Endothelial cell of umbilical vein (primary cell): ENCODE results near the gene PRCC. TPM values are rescaled to one million over a fixed set of nuclear protein-coding genes. Genes with fewer than 3 reads are reported as not detected.
"Not testable (repeated sequence)": the region's sequence is repeated elsewhere in the genome, so short reads cannot be mapped to it uniquely, and the experiment has no call there.

Experiments used
- BruUV-seq: library from RNA; stranded (reverse); fragments of 400-500 nt; replicated peaks from 2 replicates; lab custom pipeline; 2021; lab: Mats Ljungman, UMichigan
- CTCF ChIA-PET: fragments of 300-600, 350-600 bp; sonication (Branson Sonifier 250); formaldehyde crosslinking; loops from one replicate; lab custom pipeline; 2021; ENCODE audit warnings: antibody characterized with exemption, inconsistent platforms; lab: Charles Lee
- POLR2A ChIA-PET: fragments of 300-600, 350-600 bp; sonication (Branson Sonifier 250); formaldehyde crosslinking; loops from one replicate; lab custom pipeline; 2021; ENCODE audit warnings: antibody characterized with exemption, inconsistent platforms; lab: Charles Lee
- DNase-seq: peaks from one replicate; pipeline ENCODE4 v3.0.0-alpha.2; 2011; ENCODE audit warnings: low read depth, low spot score
- FAIRE-seq: peaks from 2 replicates; lab custom pipeline; 2011; peaks lifted over from hg19 to GRCh38; lab: Jason Lieb, UNC
- H2AFZ ChIP-seq: 2 replicates; pipeline ENCODE4 v1.6.0; 2012; ENCODE audit warnings: low read depth, low read length, control low read depth, inconsistent platforms
- H3K27ac ChIP-seq: 2 replicates; pipeline ENCODE4 v1.5.1; 2011; ENCODE audit warnings: low read depth, mild to moderate bottlenecking, control low read depth, low read length, moderate library complexity; ENCODE audit not compliant: insufficient read depth
- H3K27me3 ChIP-seq, 2 experiments: 2 replicates each; pipeline versions ENCODE4 v1.6.0 to v1.6.1; 2011; ENCODE audit warnings: low read length in 2 of 2, mixed read lengths in 1 of 2; ENCODE audit not compliant: control insufficient read depth in 2 of 2, insufficient read depth in 2 of 2
- H3K36me3 ChIP-seq, 2 experiments: 2 replicates in 1 of 2; 3 replicates in 1 of 2; pipeline ENCODE4 v1.5.1; 2011; ENCODE audit warnings: low read length in 2 of 2, mild to moderate bottlenecking in 1 of 2, moderate library complexity in 1 of 2; ENCODE audit not compliant: control insufficient read depth in 2 of 2, insufficient read depth in 2 of 2; ENCODE audit errors: extremely low read depth in 1 of 2
- H3K4me1 ChIP-seq: 3 replicates; pipeline ENCODE4 v1.5.1; 2011; ENCODE audit warnings: mild to moderate bottlenecking, low read length; ENCODE audit not compliant: control insufficient read depth, insufficient read depth; ENCODE audit errors: extremely low read depth
- H3K4me2 ChIP-seq: 2 replicates; pipeline ENCODE4 v1.6.1; 2011; ENCODE audit warnings: low read length, control low read depth, mixed read lengths; ENCODE audit not compliant: insufficient read depth
- H3K4me3 ChIP-seq, 3 experiments: fragments of 200-600 bp in 1 of 3; sonication (generic), shearing (Covaris generic) in 1 of 3; replicated peaks in 1 of 3; 2 replicates each; pipeline ENCODE4 v1.5.1; 2011 to 2016; ENCODE audit warnings: control low read depth in 3 of 3, low read length in 3 of 3, mild to moderate bottlenecking in 2 of 3, inconsistent platforms in 1 of 3, low read depth in 1 of 3, moderate library complexity in 1 of 3; ENCODE audit not compliant: insufficient read depth in 1 of 3
- H3K79me2 ChIP-seq: 2 replicates; pipeline ENCODE4 v1.6.0; 2012; ENCODE audit warnings: low read length, inconsistent platforms; ENCODE audit not compliant: control insufficient read depth, insufficient read depth
- H3K9ac ChIP-seq: replicated peaks from 2 replicates; pipeline ENCODE3; 2011; ENCODE audit warnings: low read length, control low read depth; ENCODE audit not compliant: insufficient read depth; ENCODE audit errors: extremely low read depth
- H3K9me1 ChIP-seq: replicated peaks from 3 replicates; pipeline ENCODE4 v1.6.0; 2011; ENCODE audit warnings: mild to moderate bottlenecking, low read length; ENCODE audit not compliant: control insufficient read depth, insufficient read depth; ENCODE audit errors: extremely low read depth
- H3K9me3 ChIP-seq: replicated peaks from 2 replicates; pipeline ENCODE4 v1.5.1; 2012; ENCODE audit warnings: low read length, inconsistent platforms; ENCODE audit not compliant: control insufficient read depth, insufficient read depth
- H4K20me1 ChIP-seq: replicated peaks from 2 replicates; pipeline ENCODE3; 2011; ENCODE audit warnings: mild to moderate bottlenecking, low read length; ENCODE audit not compliant: control insufficient read depth, insufficient read depth; ENCODE audit errors: extremely low read depth
- CTCF ChIP-seq, 2 donors: IDR thresholded peaks; 1 replicate in 1 of 2; 2 replicates in 1 of 2; pipeline ENCODE4 v1.5.1; 2011; ENCODE audit warnings: low read length in 2 of 2, mild to moderate bottlenecking in 2 of 2, moderate library complexity in 2 of 2, control low read depth in 1 of 2, inconsistent platforms in 1 of 2, low read depth in 1 of 2; ENCODE audit not compliant: insufficient read depth in 1 of 2; ENCODE audit errors: extremely low read depth in 1 of 2
- EZH2 ChIP-seq: IDR thresholded peaks from 2 replicates; pipeline ENCODE4 v1.6.1; 2012; ENCODE audit warnings: borderline replicate concordance, low read depth, mild to moderate bottlenecking, moderate library complexity, low read length, inconsistent platforms; ENCODE audit not compliant: severe bottlenecking
- FOS ChIP-seq: IDR thresholded peaks from 2 replicates; pipeline ENCODE4 v1.6.1; 2011; ENCODE audit warnings: mild to moderate bottlenecking, low read length, moderate library complexity, borderline replicate concordance; ENCODE audit not compliant: insufficient read depth
- JUN ChIP-seq: IDR thresholded peaks from 2 replicates; pipeline ENCODE4 v1.6.1; 2011; ENCODE audit warnings: borderline replicate concordance, low read depth; ENCODE audit not compliant: insufficient read length, insufficient read depth
- MYC ChIP-seq: IDR thresholded peaks from one replicate; pipeline ENCODE4 v1.6.1; 2011; ENCODE audit warnings: mild to moderate bottlenecking, low read depth, low read length
- POLR2A ChIP-seq: IDR thresholded peaks from 2 replicates; pipeline ENCODE4 v1.6.1; 2012; ENCODE audit warnings: low read depth, mild to moderate bottlenecking, control low read depth, low read length
- POLR2AphosphoS5 ChIP-seq: IDR thresholded peaks from 2 replicates; pipeline ENCODE4 v1.6.1; 2012; ENCODE audit warnings: low read depth, mild to moderate bottlenecking, control low read depth, low read length, moderate library complexity; ENCODE audit not compliant: insufficient read depth
- dilution Hi-C: fragments of 300-500 bp; cut with MboI; formaldehyde crosslinking; loops from one replicate; pipeline ENCODE4 v1.15.0; 2019; ENCODE audit warnings: low sequenced_read_pairs; ENCODE audit not compliant: extremely low pct_ligation_motif_present
- intact Hi-C: fragments of 100-400 bp; cut with micrococcal nuclease; formaldehyde crosslinking; loops from one replicate; pipeline ENCODE4 v1.10.0; 2022
- polyA plus RNA-seq, 4 experiments: library from polyadenylated mRNA; depleted of rRNA in 3 of 4; stranded (reverse) in 3 of 4; unstranded in 1 of 4; fragments of >200 nt; gene quantifications; 2 replicates each; pipeline versions ENCODE4 v1.2.1 to v1.2.3, GENCODE V29; 2011 to 2012; ENCODE audit warnings: missing spikeins in 1 of 4
- total RNA-seq: library from RNA; stranded (reverse); gene quantifications from 2 replicates; pipeline ENCODE4 v1.2.3, GENCODE V29; 2021
- TF ChIP-seq, protein P1 (sequence below): IDR thresholded peaks from 2 replicates; pipeline ENCODE4 v1.6.1; 2011; ENCODE audit not compliant: insufficient read depth, insufficient read length

The PRCC gene
- total and polyA plus RNA-seq, 2 donors (not counting 3 experiments of a cell fraction or from before 2014, with no cell fraction given) = 71.5 to 77.4 TPM

DNA sequence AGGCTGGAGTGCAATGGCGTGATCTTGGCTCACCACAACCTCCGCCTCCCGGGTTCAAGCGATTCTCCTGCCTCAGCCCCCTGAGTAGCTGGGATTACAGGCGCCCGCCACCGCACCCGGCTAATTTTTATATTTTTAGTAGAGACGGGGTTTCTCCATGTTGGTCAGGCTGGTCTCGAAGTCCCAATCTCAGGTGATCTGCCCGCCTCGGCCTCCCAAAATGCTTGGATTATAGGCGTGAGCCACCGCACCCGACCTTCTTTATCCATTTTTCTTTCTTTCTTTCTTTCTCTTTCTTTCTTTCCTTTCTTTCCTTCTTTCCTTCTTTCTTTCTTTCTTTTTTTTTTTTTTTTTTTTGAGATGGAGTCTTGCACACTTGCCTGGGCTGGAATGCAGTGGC is 2.2 kb upstream of the PRCC start:
- H3K27ac ChIP-seq, H3K9me3 ChIP-seq, H3K9ac ChIP-seq, H3K4me3 ChIP-seq, H3K4me2 ChIP-seq, H3K36me3 ChIP-seq, FAIRE-seq, POLR2A ChIA-PET, intact Hi-C loops, H4K20me1 ChIP-seq, dilution Hi-C loops, H2AFZ ChIP-seq, H3K9me1 ChIP-seq, H3K27me3 ChIP-seq, DNase-seq, BruUV-seq: not testable (repeated sequence)
- CTCF ChIA-PET = interaction anchor here (1.2 to 2.1 kb wide), 2 partner anchors 39 to 75 kb away, joined by 3 to 5 read pairs; no protein-coding TSS in a partner anchor
- Histone ChIP-seq H3K4me1 (peaks cover 18% of the 10 kb centered on the region), H3K79me2 (peaks cover 25% of the 10 kb centered on the region)

DNA sequence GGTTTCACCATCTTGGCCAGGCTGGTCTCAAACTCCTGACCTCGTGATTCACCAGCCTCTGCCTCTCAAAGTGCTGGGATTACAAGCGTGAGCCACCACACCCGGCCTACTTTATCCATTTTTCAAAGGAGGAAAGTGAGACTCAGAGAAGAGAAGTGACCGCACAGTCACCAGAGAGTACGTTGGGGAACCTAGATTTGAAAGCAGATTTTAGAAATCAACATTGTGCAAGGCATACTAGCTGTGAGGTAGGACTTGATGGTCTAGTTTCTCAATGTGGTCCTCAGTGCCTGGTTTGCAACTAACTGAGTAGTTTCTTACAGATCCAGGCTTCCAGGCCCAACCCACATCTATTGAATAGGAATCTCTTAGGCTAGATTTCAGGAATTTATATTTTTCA is 1.7 kb upstream of the PRCC start:
- H3K4me1 ChIP-seq = peaks cover 18% of the 10 kb centered on the region
- intact Hi-C loops = no loop called here
- H3K4me2 ChIP-seq = peak overlapping the region; percentile 66
- no peaks in the 10 kb centered on the region for H3K36me3 ChIP-seq
- H3K9me3 ChIP-seq = no peaks in the 10 kb centered on the region
- POLR2A ChIA-PET = no interaction called here
- no peaks in the 10 kb centered on the region for H3K9me1 ChIP-seq
- no peaks in the 10 kb centered on the region for H4K20me1 ChIP-seq
- H3K27ac ChIP-seq = no peak overlapping the region
- TF ChIP-seq MYC (no peak), CTCF (IDR thresholded peaks at IDR 0.05; ENCODE audit: extremely low read depth in 1 of 2, insufficient read depth in 1 of 2, low read depth in 1 of 2, low read length in 2 of 2) (no peak), JUN (no peak), EZH2 (no peak), POLR2A (no peak), POLR2AphosphoS5 (no peak), FOS (no peak)
- TF ChIP-seq, protein P1, sequence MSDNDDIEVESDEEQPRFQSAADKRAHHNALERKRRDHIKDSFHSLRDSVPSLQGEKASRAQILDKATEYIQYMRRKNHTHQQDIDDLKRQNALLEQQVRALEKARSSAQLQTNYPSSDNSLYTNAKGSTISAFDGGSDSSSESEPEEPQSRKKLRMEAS = no peak
- dilution Hi-C loops = no loop called here
- peaks cover 30% of the 10 kb centered on the region for H3K79me2 ChIP-seq
- FAIRE-seq (no peak), DNase-seq (no peak)
- BruUV-seq = no TSS peak
- no peaks in the 10 kb centered on the region for H3K27me3 ChIP-seq
- H3K9ac ChIP-seq = no peak overlapping the region
- H3K4me3 ChIP-seq = no peak overlapping the region
- H2AFZ ChIP-seq = no peak overlapping the region
- CTCF ChIA-PET = interaction anchor here (3.5 to 4.2 kb wide), 2 partner anchors 13 to 39 kb away, joined by 22 to 52 read pairs; partner anchors contain the start of gene HDGF
